IPS-NIHi11 (cell line): ENCODE measurements around the gene MORF4L1.
A peak's percentile ranks its signal among the peaks of the same experiment; 100 is the strongest.
"Not testable (repeated sequence)": the region's sequence is repeated elsewhere in the genome, so short reads cannot be mapped to it uniquely, and the experiment has no call there.

ENCODE experiments used
- DNase-seq: peaks from one replicate; pipeline ENCODE4 v3.0.0; 2012; ENCODE audit warnings: mixed read lengths, low spot score

Gene MORF4L1

GRCh38 chr15:78859971-78860719 lies 12.5 kb upstream of the MORF4L1 start:
- peak; percentile 86 for DNase-seq

DNA sequence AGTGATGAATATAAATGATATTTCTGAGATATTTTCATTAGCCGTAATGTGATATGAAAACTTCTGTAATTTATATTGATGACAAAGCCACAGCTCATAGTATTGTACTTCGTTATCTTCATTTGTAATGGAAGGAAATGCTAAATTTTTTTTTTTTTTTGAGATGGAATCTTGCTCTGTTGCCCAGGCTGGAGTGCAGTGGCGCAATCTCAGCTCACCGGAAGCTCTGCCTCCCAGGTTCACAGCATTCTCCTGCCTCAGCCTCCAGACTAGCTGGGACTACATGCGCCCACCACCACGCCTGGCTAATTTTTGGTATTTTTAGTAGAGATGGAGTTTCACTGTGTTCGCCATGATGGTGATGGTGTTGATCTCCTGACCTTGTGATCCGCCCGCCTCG lies 7.1 kb upstream of the MORF4L1 start:
- not testable (repeated sequence) for DNase-seq

DNA sequence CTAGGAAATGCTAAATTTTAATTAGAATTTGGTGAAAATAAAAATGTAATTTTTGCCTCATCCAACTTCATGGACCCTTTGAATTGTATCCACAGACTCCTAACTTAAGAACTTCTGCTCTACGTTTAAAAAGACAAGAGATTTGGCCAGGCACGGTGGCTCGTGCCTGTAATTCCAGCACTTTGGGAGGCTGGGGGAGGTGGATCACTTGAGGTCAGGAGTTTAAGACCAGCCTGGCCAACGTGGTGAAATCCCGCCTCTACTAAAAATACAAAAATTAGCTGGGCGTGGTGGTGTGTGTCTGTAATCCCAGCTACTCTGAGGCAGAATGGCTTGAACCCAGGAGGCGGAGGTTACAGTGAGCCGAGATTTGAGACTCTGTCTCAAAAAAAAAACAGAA lies 6.7 kb upstream of the MORF4L1 start:
- DNase-seq: not testable (repeated sequence)

GRCh38 chr15:78866803-78867202 lies 5.9 kb upstream of the MORF4L1 start:
- no peak for DNase-seq

GRCh38 chr15:78868366-78868765 lies 4.3 kb upstream of the MORF4L1 start:
- no peak for DNase-seq

- not testable (repeated sequence) for DNase-seq
Measured at GRCh38 chr15:78871483-78872127, 1.1 kb upstream of the MORF4L1 start.

GRCh38 chr15:78872972-78873792 lies 492 bp downstream of the MORF4L1 start:
- DNase-seq: peak; percentile 81

DNA sequence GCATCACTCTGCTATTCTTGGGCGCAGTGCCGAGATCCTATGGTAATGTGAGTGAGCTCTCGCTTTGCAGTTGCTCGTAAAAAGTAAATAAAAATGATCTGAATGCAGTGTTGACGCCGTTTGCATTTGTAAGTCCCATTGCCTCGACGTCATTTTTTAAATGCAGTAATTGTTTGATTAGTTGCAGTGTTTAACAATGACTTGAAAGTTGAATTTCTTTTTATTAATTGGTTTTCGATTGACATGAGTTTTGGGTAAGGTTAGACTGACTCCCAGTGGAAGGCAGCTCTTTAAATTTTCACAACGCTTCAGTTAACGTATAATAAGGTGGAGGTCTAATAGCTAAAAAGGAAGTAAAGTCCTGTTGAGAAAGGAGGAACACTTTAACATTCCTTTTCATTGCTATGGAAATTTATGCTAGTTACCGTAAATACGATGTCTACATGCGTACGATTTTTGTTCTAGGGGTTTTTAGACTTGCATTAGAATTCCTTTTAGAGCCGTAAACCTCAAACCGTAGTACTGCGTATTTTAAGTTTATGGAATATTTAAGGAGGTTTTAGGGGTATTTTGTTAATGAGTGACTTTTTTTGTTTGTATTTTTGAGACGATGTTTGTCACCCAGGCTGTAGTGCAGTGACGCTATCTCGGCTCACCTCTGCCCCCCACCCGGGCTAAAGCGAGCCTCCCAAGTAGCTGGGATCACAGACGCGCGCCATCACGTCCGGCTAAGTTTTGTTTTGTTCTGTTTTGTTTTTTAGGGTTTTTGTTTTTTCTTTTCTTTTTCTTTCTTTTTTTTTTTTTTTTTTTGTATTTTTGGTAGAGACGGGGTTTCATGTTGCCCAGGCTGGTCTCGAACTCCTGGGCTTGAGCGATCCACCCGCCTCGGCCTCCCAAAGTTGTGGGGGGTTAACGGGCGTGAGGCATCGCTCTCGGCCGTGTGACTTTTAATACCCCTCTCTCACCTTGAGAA lies 1.4 kb downstream of the MORF4L1 start:
- no peak for DNase-seq

DNA sequence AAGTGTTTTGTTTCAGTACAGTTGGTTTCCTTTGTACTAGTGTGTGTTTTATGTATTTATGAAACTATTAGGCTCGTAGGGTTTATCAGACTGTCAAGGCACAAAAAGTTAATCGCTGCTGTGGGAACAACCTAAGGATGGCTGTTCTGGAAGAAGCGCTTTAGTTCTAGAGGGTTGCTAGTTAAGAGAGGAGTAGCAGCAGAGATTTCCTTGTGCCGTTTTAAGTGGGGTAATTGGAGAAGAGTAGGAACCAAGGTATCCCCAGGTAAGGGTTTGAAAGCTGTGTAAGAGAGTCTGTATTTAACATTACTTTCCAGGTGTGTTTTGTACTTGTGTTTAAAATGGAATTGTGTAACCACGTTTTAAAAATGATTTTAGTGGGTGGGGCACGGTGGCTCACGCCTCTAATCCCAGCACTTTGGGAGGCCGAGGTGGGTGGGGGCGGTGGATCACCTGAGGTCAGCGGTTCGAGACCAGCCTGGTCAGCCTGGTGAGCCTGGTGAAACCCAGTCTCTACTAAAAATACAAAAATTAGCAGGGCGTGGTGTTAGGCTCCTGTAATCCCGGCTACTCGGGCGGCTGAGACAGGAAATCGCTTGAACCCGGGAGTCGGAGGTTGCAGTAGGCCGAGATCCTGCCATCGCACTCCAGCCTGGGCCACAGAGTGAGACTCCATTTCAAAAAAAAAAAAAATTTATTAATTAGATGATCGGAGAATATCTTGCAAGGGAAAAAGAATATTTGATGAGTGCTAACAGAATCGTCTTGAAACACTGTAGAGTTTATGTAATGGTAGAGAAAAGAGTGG lies 2.6 kb downstream of the MORF4L1 start:
- DNase-seq: no peak

DNA sequence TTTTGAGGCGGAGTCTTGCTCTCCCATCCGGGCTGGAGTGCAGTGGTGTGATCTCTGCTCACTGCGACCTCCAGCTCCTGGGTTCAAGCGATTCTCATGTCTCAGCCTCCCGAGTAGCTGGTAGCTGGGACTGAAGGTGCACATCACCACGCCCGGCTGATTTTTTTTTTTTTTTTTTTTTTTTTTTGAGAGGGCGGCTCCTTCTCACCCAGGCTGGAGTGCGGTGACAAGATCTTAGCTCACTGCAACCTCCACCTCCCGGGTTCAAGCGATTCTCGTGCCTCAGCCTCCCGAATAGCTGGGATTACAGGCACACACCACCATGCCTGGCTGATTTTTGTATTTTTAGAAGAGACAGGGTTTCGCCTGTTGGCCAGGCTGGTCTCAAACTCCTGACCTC lies 4.3 kb downstream of the MORF4L1 start:
- DNase-seq: not testable (repeated sequence)

DNA sequence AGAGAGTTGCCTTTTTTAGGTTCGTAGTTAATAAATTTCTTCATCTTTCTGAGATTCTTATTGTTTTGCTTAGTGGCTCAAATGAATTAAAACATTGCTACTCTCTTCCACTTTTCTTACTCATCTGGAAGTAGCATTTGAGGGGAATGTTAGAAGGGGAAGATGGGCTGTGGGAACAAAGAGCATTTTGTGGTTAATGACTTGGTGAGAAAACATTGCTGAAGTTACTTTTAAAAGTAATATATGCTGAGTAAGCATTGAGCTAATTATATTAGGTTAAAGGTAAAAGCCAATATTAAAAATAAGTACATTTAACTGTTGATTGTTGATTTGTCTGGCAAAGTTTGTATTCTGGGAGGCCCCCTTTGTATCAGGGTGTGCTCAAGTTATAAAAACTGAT lies 5.7 kb downstream of the MORF4L1 start:
- no peak for DNase-seq

- no peak for DNase-seq
Measured at GRCh38 chr15:78879517-78880241, 7.0 kb downstream of the MORF4L1 start.

DNA sequence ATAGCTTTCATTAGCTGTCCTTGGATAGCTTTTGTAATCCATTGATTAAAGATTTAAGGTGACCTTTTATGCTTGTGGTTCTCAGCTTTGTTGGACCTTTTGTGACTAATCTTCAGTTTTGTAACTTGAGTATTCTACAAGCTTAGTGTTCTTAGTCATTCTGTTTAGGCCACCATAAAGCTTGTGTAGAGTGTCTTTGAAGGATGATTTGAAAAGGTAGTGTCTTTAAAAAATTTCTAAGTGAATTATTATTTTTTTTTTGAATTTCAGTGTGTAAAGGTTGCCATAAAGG lies 7.5 kb downstream of the MORF4L1 start:
- DNase-seq: no peak

DNA sequence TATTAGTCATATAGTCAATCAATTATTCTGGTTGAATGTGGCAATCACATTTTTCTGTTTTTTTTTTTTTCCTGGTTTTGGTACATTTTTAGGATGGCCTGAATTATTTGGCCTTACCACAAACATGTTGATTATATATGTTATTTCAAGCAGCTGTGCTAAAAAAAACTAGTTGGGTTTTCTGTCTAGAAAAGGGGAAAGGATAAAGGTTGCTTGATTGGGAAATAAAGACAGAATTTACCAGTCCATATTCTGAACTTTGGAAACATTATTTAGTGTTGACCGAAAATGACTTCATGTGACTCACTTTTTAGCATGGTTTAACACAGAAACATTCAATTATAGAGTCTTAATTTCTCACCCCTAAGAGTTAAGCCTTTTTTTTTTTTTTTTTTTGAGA lies 8.1 kb downstream of the MORF4L1 start:
- DNase-seq: no peak

GRCh38 chr15:78881681-78882080 lies 9.0 kb downstream of the MORF4L1 start:
- DNase-seq: no peak

DNA sequence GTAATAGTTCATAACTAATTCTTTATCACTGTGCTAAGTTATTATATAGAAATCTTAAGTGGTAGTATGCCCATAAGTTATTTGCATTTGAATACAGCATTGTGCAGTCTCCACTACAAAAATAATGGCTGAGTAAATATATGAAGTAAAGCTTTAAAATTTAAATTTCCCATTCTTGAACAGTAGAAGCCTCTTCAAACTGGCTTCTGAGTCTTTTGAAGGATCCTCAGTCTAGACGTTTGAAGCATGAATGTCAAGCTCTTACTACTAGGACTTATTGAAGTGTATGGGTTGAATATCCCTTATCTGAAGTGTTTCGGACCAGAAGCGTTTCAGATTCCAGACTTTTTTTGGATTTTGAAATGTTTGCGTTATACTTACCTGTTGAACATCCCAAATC lies 16.3 kb downstream of the MORF4L1 start:
- DNase-seq: no peak

- DNase-seq: no peak
Measured at GRCh38 chr15:78893538-78893937, 20.8 kb downstream of the MORF4L1 start.

DNA sequence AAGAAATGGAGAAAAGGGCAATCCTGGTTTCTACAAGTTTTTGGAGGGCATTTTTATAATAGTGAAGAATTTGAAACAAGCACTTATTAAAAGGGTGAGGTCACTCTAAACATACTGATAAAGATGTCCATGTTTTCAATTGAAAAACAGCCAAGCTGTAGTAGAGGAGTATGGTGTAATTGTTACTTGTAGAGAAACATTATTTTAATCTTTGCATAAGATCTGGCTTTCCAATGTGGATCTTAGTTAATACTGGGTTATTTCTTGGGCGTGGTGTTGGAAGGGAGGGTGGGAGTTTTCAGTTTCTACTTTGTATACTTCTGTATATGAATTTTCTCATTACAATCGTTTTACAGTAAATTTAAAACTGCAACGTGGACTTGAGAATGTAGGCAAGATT lies 22.8 kb downstream of the MORF4L1 start:
- DNase-seq: no peak

DNA sequence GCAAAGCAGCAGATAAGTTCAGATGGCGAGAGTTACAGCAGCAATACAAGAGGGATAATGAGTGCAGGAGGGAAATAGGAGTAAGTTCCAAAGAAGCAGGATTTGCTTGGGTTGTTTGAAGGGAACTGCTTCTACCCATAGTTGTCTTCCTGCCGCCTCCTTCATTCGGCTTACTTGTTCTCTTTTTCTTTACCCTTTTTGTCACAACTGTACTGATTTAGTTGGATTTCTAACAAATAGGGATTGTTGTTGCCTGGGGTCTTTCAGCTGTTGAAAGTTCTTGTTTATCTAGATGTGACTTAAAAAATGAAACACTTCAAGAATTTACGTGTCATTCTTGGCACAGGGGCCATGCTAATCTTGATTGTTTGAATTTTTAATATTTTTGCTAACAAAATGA lies 25.9 kb downstream of the MORF4L1 start:
- DNase-seq: no peak

GRCh38 chr15:78900819-78901533 lies 28.3 kb downstream of the MORF4L1 start:
- not testable (repeated sequence) for DNase-seq
